ENCODE measurements around the gene RESF1.

The RESF1 gene

DNA sequence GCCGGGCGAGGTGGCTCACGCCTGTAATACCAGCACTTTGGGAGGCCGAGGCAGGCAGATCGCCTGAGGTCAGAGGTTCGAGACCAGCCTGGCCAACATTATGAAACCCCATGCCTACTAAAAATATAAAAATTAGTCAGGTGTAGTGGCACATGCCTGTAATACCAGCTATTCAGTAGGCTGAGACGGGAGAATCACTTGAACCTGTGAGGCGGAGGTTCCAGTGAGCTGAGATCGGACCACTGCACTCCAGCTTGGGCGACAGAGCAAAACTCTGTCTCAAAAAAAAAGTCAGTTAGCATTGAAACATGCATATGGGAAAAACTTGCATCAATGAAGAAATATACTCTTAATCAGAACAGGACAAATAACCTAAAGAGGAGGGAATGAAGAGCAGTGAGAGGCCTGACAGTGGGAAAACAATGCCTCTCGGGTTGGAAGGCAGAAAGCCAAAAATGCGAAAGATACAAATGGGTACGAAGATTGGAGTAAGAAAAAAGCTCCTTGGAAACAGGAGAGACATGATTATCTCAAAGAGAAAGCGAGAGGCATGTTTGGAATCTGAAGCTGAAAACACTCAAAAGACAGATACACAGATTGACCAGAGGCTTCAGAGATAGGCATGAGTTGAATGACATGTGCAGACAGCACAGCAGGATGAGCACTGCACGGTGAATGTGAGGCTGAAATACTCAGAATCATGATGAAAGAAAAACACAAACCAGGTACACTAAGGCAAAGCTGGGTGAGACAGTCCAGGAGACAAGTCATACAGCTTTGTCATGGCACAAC lies 30.6 kb downstream of the RESF1 start:
- no peak for TF ChIP-seq CTCF (IDR thresholded peaks at IDR 0.05; ENCODE audit: control insufficient read depth, extremely low read depth, insufficient read depth)
- no peak for DNase-seq (ENCODE audit: low read depth)
- no peak overlapping the region for H3K4me3 ChIP-seq (ENCODE audit: low read depth, low read length)

- no peak for TF ChIP-seq CTCF (IDR thresholded peaks at IDR 0.05; ENCODE audit: control insufficient read depth, extremely low read depth, insufficient read depth)
- H3K4me3 ChIP-seq (ENCODE audit: low read depth, low read length) = no peak overlapping the region
- DNase-seq (ENCODE audit: low read depth) = no peak
These were observed 31.9 kb downstream of the RESF1 start for GRCh38 chr12:31991146-31991545.

GRCh38 chr12:31991815-31992214 lies 32.6 kb downstream of the RESF1 start:
- TF ChIP-seq CTCF (IDR thresholded peaks at IDR 0.05; ENCODE audit: control insufficient read depth, extremely low read depth, insufficient read depth) = no peak
- DNase-seq (ENCODE audit: low read depth) = no peak
- H3K4me3 ChIP-seq (ENCODE audit: low read depth, low read length) = no peak overlapping the region

DNA sequence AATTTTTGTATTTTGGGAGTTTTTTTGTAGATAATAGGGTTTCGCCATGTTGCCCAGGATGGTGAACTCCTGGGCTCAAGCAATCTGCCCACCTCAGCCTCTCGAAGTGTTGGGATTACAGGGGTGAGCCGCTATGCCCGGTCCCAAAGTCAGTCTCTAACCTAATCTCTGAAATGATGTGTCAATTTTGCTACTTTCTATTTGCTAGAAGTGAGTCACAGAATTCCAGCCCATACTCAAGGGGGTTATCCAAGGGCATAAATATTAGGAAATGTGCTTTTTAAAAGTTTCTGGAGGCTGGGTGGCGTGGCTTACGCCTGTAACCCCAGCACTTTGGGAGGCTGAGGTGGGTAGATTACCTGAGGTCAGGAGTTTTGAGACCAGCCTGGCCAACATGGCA lies 40.5 kb downstream of the RESF1 start:
- no peak for DNase-seq (ENCODE audit: low read depth)
- no peak overlapping the region for H3K4me3 ChIP-seq (ENCODE audit: low read depth, low read length)
- no peak for TF ChIP-seq CTCF (IDR thresholded peaks at IDR 0.05; ENCODE audit: control insufficient read depth, extremely low read depth, insufficient read depth)

- TF ChIP-seq CTCF (IDR thresholded peaks at IDR 0.05; ENCODE audit: control insufficient read depth, extremely low read depth, insufficient read depth) = no peak
- DNase-seq (ENCODE audit: low read depth) = no peak
- no peak overlapping the region for H3K4me3 ChIP-seq (ENCODE audit: low read depth, low read length)
These were observed 41.3 kb downstream of the RESF1 start for GRCh38 chr12:32000373-32001005.

GRCh38 chr12:32002848-32003493 lies 43.8 kb downstream of the RESF1 start:
- no peak for DNase-seq (ENCODE audit: low read depth)
- H3K4me3 ChIP-seq (ENCODE audit: low read depth, low read length) = no peak overlapping the region
- no peak for TF ChIP-seq CTCF (IDR thresholded peaks at IDR 0.05; ENCODE audit: control insufficient read depth, extremely low read depth, insufficient read depth)

Data from LNCaP clone FGC (cell line).